SK-N-SH treated with all-trans-retinoic acid at 6 μM for 48 hours (cell line): ENCODE results near the gene BIRC5.

Source experiments
- ATAC-seq: fragments of 200-7000 bp; cut with Tn5 transposase; 3 replicates; pipeline ENCODE4 v1.9.1; 2020; ENCODE audit warnings: mild to moderate bottlenecking, moderate library complexity
- ARNTL ChIP-seq: fragments of 450-650 bp; formaldehyde crosslinking; IDR thresholded peaks from 2 replicates; pipeline ENCODE4 v1.5.0; 2020; ENCODE audit warnings: low read depth, mild to moderate bottlenecking, moderate library complexity, borderline replicate concordance
- BACH2 ChIP-seq: fragments of 250-450 bp; sonication (Bioruptor Pico); IDR thresholded peaks from 2 replicates; pipeline ENCODE4 v1.9.0; 2021; ENCODE audit warnings: mild to moderate bottlenecking, borderline replicate concordance
- CREB5 ChIP-seq: fragments of 250-450 bp; sonication (Bioruptor Pico); IDR thresholded peaks from 2 replicates; pipeline ENCODE4 v1.5.1; 2020; ENCODE audit warnings: low read depth, mild to moderate bottlenecking, moderate library complexity
- CSDC2 ChIP-seq: fragments of 250-450 bp; sonication (Bioruptor Pico); IDR thresholded peaks from 2 replicates; pipeline ENCODE4 v1.5.0; 2020; ENCODE audit warnings: mild to moderate bottlenecking, moderate library complexity
- CSRNP3 ChIP-seq: fragments of 250-450 bp; sonication (Bioruptor Pico); IDR thresholded peaks from 2 replicates; pipeline ENCODE4 v1.5.1; 2021; ENCODE audit warnings: mild to moderate bottlenecking, moderate library complexity
- ESRRG ChIP-seq: fragments of 250-450 bp; sonication (Bioruptor Pico); IDR thresholded peaks from 2 replicates; pipeline ENCODE4 v1.6.1; 2021; ENCODE audit warnings: mild to moderate bottlenecking
- GLIS3 ChIP-seq: fragments of 250-450 bp; sonication (Bioruptor Pico); IDR thresholded peaks from 2 replicates; pipeline ENCODE4 v1.5.0; 2020; ENCODE audit warnings: mild to moderate bottlenecking, moderate library complexity
- OSR1 ChIP-seq: fragments of 250-450 bp; sonication (Bioruptor Pico); IDR thresholded peaks from 2 replicates; pipeline ENCODE4 v1.8.0; 2022; ENCODE audit warnings: moderate library complexity, mild to moderate bottlenecking, inconsistent platforms
- PATZ1 ChIP-seq: fragments of 250-450 bp; sonication (Bioruptor Pico); IDR thresholded peaks from 2 replicates; pipeline ENCODE4 v1.8.0; 2020; ENCODE audit warnings: mild to moderate bottlenecking, moderate library complexity, borderline replicate concordance
- PPARA ChIP-seq: fragments of 250-450 bp; sonication (Bioruptor Pico); IDR thresholded peaks from 2 replicates; pipeline ENCODE4 v1.5.0; 2020; ENCODE audit warnings: mild to moderate bottlenecking, borderline replicate concordance
- RARB ChIP-seq: fragments of 250-450 bp; sonication (Bioruptor Pico); IDR thresholded peaks from 2 replicates; pipeline ENCODE4 v1.8.0; 2021; ENCODE audit warnings: mild to moderate bottlenecking, moderate library complexity
- SNAI2 ChIP-seq: fragments of 250-450 bp; sonication (Bioruptor Pico); IDR thresholded peaks from 2 replicates; pipeline ENCODE4 v1.5.0; 2020; ENCODE audit warnings: mild to moderate bottlenecking, moderate library complexity
- TCF4 ChIP-seq: fragments of 250-450 bp; sonication (Bioruptor Pico); IDR thresholded peaks from 2 replicates; pipeline ENCODE4 v1.8.0; 2021; ENCODE audit warnings: mild to moderate bottlenecking, moderate library complexity, borderline replicate concordance
- TOX ChIP-seq: fragments of 250-450 bp; sonication (Bioruptor Pico); IDR thresholded peaks from 2 replicates; pipeline ENCODE4 v1.8.0; 2021; ENCODE audit warnings: mild to moderate bottlenecking, moderate library complexity, borderline replicate concordance
- TSHZ2 ChIP-seq: fragments of 250-450 bp; sonication (Bioruptor Pico); IDR thresholded peaks from 2 replicates; pipeline ENCODE4 v1.5.0; 2020; ENCODE audit warnings: mild to moderate bottlenecking, moderate library complexity
- ZC3H10 ChIP-seq: fragments of 250-450 bp; sonication (Bioruptor Pico); IDR thresholded peaks from 2 replicates; pipeline ENCODE4 v1.5.1; 2021; ENCODE audit warnings: mild to moderate bottlenecking, moderate library complexity
- ZFP3 ChIP-seq: fragments of 250-450 bp; sonication (Bioruptor Pico); IDR thresholded peaks from 2 replicates; pipeline ENCODE4 v1.5.0; 2020; ENCODE audit warnings: mild to moderate bottlenecking, moderate library complexity
- ZFP30 ChIP-seq: fragments of 450-650 bp; formaldehyde crosslinking; IDR thresholded peaks from 2 replicates; pipeline ENCODE4 v1.5.0; 2022; ENCODE audit warnings: mild to moderate bottlenecking, moderate library complexity
- ZNF565 ChIP-seq: fragments of 450-650 bp; formaldehyde crosslinking; conservative IDR thresholded peaks from 2 replicates; pipeline ENCODE4 v1.5.0; 2020; ENCODE audit warnings: low read depth, mild to moderate bottlenecking, moderate library complexity
- ZNF8 ChIP-seq: fragments of 450-650 bp; formaldehyde crosslinking; IDR thresholded peaks from 2 replicates; pipeline ENCODE4 v1.5.0; 2020; ENCODE audit warnings: mild to moderate bottlenecking, moderate library complexity

Gene BIRC5

GRCh38 chr17:78235885-78236284 is 21.8 kb downstream of the BIRC5 start:
- ATAC-seq = no peak
- TF ChIP-seq ZFP3 = no peak
- TF ChIP-seq CSRNP3 (CRISPR knock-in tag) = no peak
- no peak for TF ChIP-seq CSDC2 (CRISPR knock-in tag)
- no peak for TF ChIP-seq SNAI2 (CRISPR knock-in tag)
- TF ChIP-seq TSHZ2 = no peak
- no peak for TF ChIP-seq ZC3H10 (CRISPR knock-in tag)
- no peak for TF ChIP-seq PPARA (CRISPR knock-in tag)
- TF ChIP-seq ZNF8 (CRISPR knock-in tag) = no peak
- TF ChIP-seq ZFP30 = no peak
- TF ChIP-seq TOX (CRISPR knock-in tag) = no peak
- TF ChIP-seq TCF4 (CRISPR knock-in tag) = no peak
- TF ChIP-seq GLIS3 (CRISPR knock-in tag) = no peak
- no peak for TF ChIP-seq CREB5 (CRISPR knock-in tag)
- no peak for TF ChIP-seq PATZ1
- no peak for TF ChIP-seq ZNF565 (CRISPR knock-in tag)
- no peak for TF ChIP-seq RARB

GRCh38 chr17:78236362-78237127 is 22.5 kb downstream of the BIRC5 start:
- TF ChIP-seq RARB (no peak), TSHZ2 (no peak), PATZ1 (no peak), GLIS3 (CRISPR knock-in tag) (no peak), ZFP30 (no peak), ESRRG (no peak), ARNTL (CRISPR knock-in tag) (no peak), CREB5 (CRISPR knock-in tag) (no peak), OSR1 (no peak), ZFP3 (no peak), ZNF565 (CRISPR knock-in tag) (no peak), BACH2 (CRISPR knock-in tag) (no peak), PPARA (CRISPR knock-in tag) (no peak), TCF4 (CRISPR knock-in tag) (no peak)
- TF ChIP-seq, all 23 proteins: peak for 0
- ATAC-seq = no peak
